Uterus (tissue), 4 donors: ENCODE data around the gene STRADA. TPM values are rescaled to one million over a fixed set of nuclear protein-coding genes. Genes with fewer than 3 reads are reported as not detected.

Experiments used
- DNase-seq, 2 donors: peaks; one replicate each; pipeline ENCODE4 v3.0.0-alpha.2; 2019 to 2020
- H3K27ac ChIP-seq, 2 donors: fragments of 200-600 bp; sonication (generic); 1 replicate in 1 of 2; 2 replicates in 1 of 2; pipeline ENCODE4 v1.5.1; 2016 to 2018
- H3K27me3 ChIP-seq, 2 donors: fragments of 200-600 bp; sonication (generic); one replicate each; pipeline ENCODE4 v1.5.1; 2018 to 2019; ENCODE audit warnings: control low read depth in 1 of 2
- H3K36me3 ChIP-seq, 2 donors: fragments of 200-600 bp; sonication (generic); one replicate each; pipeline ENCODE4 v1.5.1; 2019; ENCODE audit warnings: control low read depth in 1 of 2
- H3K4me1 ChIP-seq, 2 donors: fragments of 200-600 bp; sonication (generic); one replicate each; pipeline ENCODE4 v1.5.1; 2018 to 2019; ENCODE audit warnings: control low read depth in 1 of 2
- H3K4me3 ChIP-seq, 2 donors: fragments of 200-600 bp; sonication (generic); 1 replicate in 1 of 2; 2 replicates in 1 of 2; pipeline ENCODE4 v1.5.1; 2018 to 2019; ENCODE audit warnings: mild to moderate bottlenecking in 1 of 2
- H3K9me3 ChIP-seq, 2 donors: fragments of 200-600 bp; sonication (generic); one replicate each; pipeline ENCODE4 v1.5.1; 2019; ENCODE audit warnings: control low read depth in 1 of 2
- POLR2A ChIP-seq, 2 donors: fragments of 450-650 bp; IDR thresholded peaks; one replicate each; pipeline ENCODE4 v1.6.1; 2016; ENCODE audit warnings: antibody characterized with exemption in 2 of 2, mild to moderate bottlenecking in 1 of 2, moderate library complexity in 1 of 2
- intact Hi-C: fragments of 100-400 bp; cut with DNase I; formaldehyde crosslinking; loops from one replicate; pipeline ENCODE4 v1.15.1; 2023; ENCODE audit warnings: low total_unique reads
- total RNA-seq, 4 donors: library from RNA; depleted of rRNA in 3 of 4; stranded (reverse); fragments of >200 nt in 3 of 4; gene quantifications; one replicate each; pipeline versions ENCODE4 v1.1.0 to v1.2.4, GENCODE V29; 2014 to 2023
- TF ChIP-seq, protein P1 (sequence below), 4 experiments: fragments of 200-600 bp in 2 of 4; fragments of 450-650 bp in 2 of 4; sonication (generic) in 2 of 4; IDR thresholded peaks; one replicate each; pipeline ENCODE4 v1.5.1; 2016 to 2019; ENCODE audit warnings: antibody characterized with exemption in 4 of 4, mild to moderate bottlenecking in 2 of 4, moderate library complexity in 1 of 4
- donor health status: DM: yes; HTN: yes; CAD: no.

STRADA gene
- total RNA-seq, 4 donors from 2014 or later, result 14.1 to 60.9 (median 27.9) TPM

- Histone ChIP-seq H3K9me3 (no peaks in the 10 kb centered on the region), H3K27me3 (no peaks in the 10 kb centered on the region), H3K4me1 (no peaks in the 10 kb centered on the region), H3K27ac (no peak overlapping the region), H3K4me3 (no peak overlapping the region), H3K36me3 (no peaks in the 10 kb centered on the region)
- TF ChIP-seq, protein P1, sequence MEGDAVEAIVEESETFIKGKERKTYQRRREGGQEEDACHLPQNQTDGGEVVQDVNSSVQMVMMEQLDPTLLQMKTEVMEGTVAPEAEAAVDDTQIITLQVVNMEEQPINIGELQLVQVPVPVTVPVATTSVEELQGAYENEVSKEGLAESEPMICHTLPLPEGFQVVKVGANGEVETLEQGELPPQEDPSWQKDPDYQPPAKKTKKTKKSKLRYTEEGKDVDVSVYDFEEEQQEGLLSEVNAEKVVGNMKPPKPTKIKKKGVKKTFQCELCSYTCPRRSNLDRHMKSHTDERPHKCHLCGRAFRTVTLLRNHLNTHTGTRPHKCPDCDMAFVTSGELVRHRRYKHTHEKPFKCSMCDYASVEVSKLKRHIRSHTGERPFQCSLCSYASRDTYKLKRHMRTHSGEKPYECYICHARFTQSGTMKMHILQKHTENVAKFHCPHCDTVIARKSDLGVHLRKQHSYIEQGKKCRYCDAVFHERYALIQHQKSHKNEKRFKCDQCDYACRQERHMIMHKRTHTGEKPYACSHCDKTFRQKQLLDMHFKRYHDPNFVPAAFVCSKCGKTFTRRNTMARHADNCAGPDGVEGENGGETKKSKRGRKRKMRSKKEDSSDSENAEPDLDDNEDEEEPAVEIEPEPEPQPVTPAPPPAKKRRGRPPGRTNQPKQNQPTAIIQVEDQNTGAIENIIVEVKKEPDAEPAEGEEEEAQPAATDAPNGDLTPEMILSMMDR (IDR thresholded peaks at IDR 0.05), result no peak
- no peak for DNase-seq
- intact Hi-C loops, result no loop called here
These were observed 41.9 kb upstream of the STRADA start for GRCh38 chr17:63783522-63783921.

- intact Hi-C loops, result no loop called here
- H3K27me3 ChIP-seq, result no peaks in the 10 kb centered on the region
- H3K9me3 ChIP-seq, result no peaks in the 10 kb centered on the region
- H3K4me1 ChIP-seq, result peaks cover 0 to 4% of the 10 kb centered on the region in 2 donors
- no peak overlapping the region for H3K27ac ChIP-seq
- no peaks in the 10 kb centered on the region for H3K36me3 ChIP-seq
- TF ChIP-seq POLR2A (IDR thresholded peaks at IDR 0.05), result no peak
- TF ChIP-seq, protein P1 (IDR thresholded peaks at IDR 0.05), result no peak
- no peak overlapping the region for H3K4me3 ChIP-seq
- DNase-seq, result no peak
These were observed 39.3 kb upstream of the STRADA start for GRCh38 chr17:63780928-63781327.

DNA sequence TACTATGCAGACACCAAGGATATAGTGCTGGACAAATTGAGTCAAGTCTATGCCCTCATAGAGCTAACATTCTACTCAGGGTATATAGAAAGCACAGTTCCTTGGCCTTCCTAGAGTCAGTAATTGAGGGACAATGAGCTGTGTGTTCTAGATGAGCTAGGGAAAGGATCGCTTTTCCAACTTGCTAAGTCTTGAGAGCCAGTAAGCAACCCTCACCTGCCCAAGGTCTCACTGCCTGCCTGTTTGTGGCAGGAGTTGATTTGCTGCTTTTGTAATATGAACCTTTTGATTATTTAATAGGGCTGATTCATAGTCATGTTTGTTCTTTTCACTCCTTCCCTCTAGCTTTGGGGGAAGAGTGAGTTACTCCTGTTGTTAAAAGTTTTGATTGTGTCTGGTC lies 38.9 kb upstream of the STRADA start:
- TF ChIP-seq, protein P1 (IDR thresholded peaks at IDR 0.05), result no peak
- no peak for TF ChIP-seq POLR2A (IDR thresholded peaks at IDR 0.05)
- intact Hi-C loops, result no loop called here
- no peaks in the 10 kb centered on the region for H3K27me3 ChIP-seq
- peaks cover 0 to 8% of the 10 kb centered on the region in 2 donors for H3K4me1 ChIP-seq
- no peak overlapping the region for H3K27ac ChIP-seq
- no peaks in the 10 kb centered on the region for H3K9me3 ChIP-seq
- no peaks in the 10 kb centered on the region for H3K36me3 ChIP-seq
- no peak overlapping the region for H3K4me3 ChIP-seq
- no peak for DNase-seq

GRCh38 chr17:63775420-63775819 lies 33.8 kb upstream of the STRADA start:
- Histone ChIP-seq H3K36me3 (no peaks in the 10 kb centered on the region), H3K27ac (peak overlapping the region in 1 of 2 donors; percentile 94), H3K9me3 (no peaks in the 10 kb centered on the region), H3K4me3 (peak overlapping the region; percentile 69 to 94), H3K27me3 (no peaks in the 10 kb centered on the region), H3K4me1 (peaks cover 4 to 8% of the 10 kb centered on the region in 2 donors)
- DNase-seq, result no peak
- intact Hi-C loops, result no loop called here
- TF ChIP-seq, protein P1 (IDR thresholded peaks at IDR 0.05), result no peak
- TF ChIP-seq POLR2A (IDR thresholded peaks at IDR 0.05), result no peak

GRCh38 chr17:63774969-63775265 lies 33.3 kb upstream of the STRADA start:
- H3K36me3 ChIP-seq, result no peaks in the 10 kb centered on the region
- no peak for TF ChIP-seq POLR2A (IDR thresholded peaks at IDR 0.05)
- TF ChIP-seq, protein P1 (IDR thresholded peaks at IDR 0.05), result no peak
- peak overlapping the region; percentile 69 to 94 for H3K4me3 ChIP-seq
- H3K4me1 ChIP-seq, result peaks cover 4 to 8% of the 10 kb centered on the region in 2 donors
- no peaks in the 10 kb centered on the region for H3K9me3 ChIP-seq
- H3K27me3 ChIP-seq, result no peaks in the 10 kb centered on the region
- no peak for DNase-seq
- intact Hi-C loops, result no loop called here
- peak overlapping the region; percentile 94 to 99 for H3K27ac ChIP-seq
